Gastroesophageal sphincter (tissue), 3 donors: ENCODE measurements around the gene PDXK.

Experiments used
- CTCF ChIP-seq, 4 experiments: fragments of 200-600 bp in 2 of 4; fragments of 450-650 bp in 2 of 4; sonication (generic) in 1 of 4; IDR thresholded peaks; one replicate each; pipeline ENCODE4 v1.5.1; 2017 to 2019; ENCODE audit warnings: antibody characterized with exemption in 4 of 4, mild to moderate bottlenecking in 2 of 4, moderate library complexity in 2 of 4
- POLR2A ChIP-seq, 2 donors: fragments of 450-650 bp; IDR thresholded peaks; one replicate each; pipeline ENCODE4 v1.6.1; 2017; ENCODE audit warnings: antibody characterized with exemption in 2 of 2, mild to moderate bottlenecking in 2 of 2, moderate library complexity in 1 of 2

DNA sequence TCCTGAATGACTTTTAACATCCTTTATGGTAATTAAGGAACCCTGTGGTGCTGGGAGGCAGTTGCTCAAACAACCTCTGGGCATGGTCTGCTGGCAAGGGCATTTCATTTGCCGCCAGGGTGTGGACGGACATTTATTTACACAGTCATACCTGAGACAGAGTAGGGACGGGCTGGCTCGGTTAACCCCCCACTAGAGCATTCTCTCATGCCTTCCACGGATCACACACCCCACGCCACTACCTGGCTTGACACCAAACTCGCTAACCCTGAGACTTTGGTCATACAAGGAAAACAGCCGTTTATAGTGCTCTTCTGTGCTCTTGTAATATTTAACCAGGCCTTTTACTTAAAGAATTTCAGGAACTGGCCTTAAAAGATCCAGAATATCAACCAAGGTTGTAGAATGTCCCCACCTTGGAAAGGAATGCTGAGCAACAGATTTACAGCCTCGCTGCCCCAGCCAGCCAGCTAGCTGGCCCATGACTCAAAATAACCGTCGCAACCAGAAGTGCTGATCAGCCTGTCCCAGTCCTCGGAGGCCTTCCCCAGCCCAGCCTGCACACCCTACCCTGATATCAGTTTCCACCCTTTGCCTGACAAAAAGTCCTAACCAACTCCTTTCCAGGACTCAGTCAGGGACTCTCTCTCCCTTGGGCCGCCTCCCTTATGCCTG, 6.5 kb upstream of the PDXK start:
- TF ChIP-seq POLR2A (IDR thresholded peaks at IDR 0.05) (no peak), CTCF (IDR thresholded peaks at IDR 0.05) (no peak)
